ENCODE measurements around the gene AFF3. TPM values are rescaled to one million over a fixed set of nuclear protein-coding genes. Genes with fewer than 3 reads are reported as not detected.

AFF3 gene
- total RNA-seq, 1 experiment from 2014 or later: not detected

- BruUV-seq (replicated peaks): no TSS peak
- intact Hi-C loops (cut with micrococcal nuclease; ENCODE audit: unreplicated experiment): loop anchor here (5.0 to 10.0 kb wide), 2 partner anchors 268 to 420 kb away; no protein-coding TSS in a partner anchor
Measured at GRCh38 chr2:99822474-99823207, 319.7 kb downstream of the AFF3 start.

GRCh38 chr2:99821984-99822383, 320.4 kb downstream of the AFF3 start:
- no peak for TF ChIP-seq EZH2 (IDR thresholded peaks at IDR 0.05; ENCODE audit: low read depth)
- TF ChIP-seq CTCF (conservative IDR thresholded peaks at IDR 0.05): no peak
- ChIA-PET CTCF (no interaction called here), POLR2A (ENCODE audit: unreplicated experiment) (no interaction called here)
- Histone ChIP-seq H3K27me3 (ENCODE audit: insufficient read depth, low read depth) (peaks cover 85% of the 10 kb centered on the region), H3K4me2 (no peak overlapping the region), H3K4me1 (replicated peaks; ENCODE audit: insufficient read depth) (no peaks in the 10 kb centered on the region), H3K36me3 (ENCODE audit: low read depth) (no peaks in the 10 kb centered on the region), H3K27ac (no peak overlapping the region), H2AFZ (no peak overlapping the region), H3K79me2 (ENCODE audit: low read depth) (no peaks in the 10 kb centered on the region), H4K20me1 (ENCODE audit: insufficient read depth) (no peaks in the 10 kb centered on the region), H3K4me3 (no peak overlapping the region), H3K9me2 (ENCODE audit: insufficient read depth) (no peaks in the 10 kb centered on the region), H3K9me3 (ENCODE audit: insufficient read depth, low read depth) (no peaks in the 10 kb centered on the region), H3F3A (ENCODE audit: insufficient read depth, low read depth) (no peaks in the 10 kb centered on the region)
- intact Hi-C loops (cut with micrococcal nuclease; ENCODE audit: unreplicated experiment): loop anchor here (5.0 to 10.0 kb wide), 2 partner anchors 267 to 420 kb away; no protein-coding TSS in a partner anchor
- DNase-seq: no peak
- no TSS peak for BruUV-seq (replicated peaks)

More at GRCh38 chr2:99822474-99823207, 319.7 kb downstream of the AFF3 start:
- no peaks in the 10 kb centered on the region for H3K9me3 ChIP-seq (ENCODE audit: insufficient read depth, low read depth)
- no peaks in the 10 kb centered on the region for H3K36me3 ChIP-seq (ENCODE audit: low read depth)
- no peak overlapping the region for H3K4me2 ChIP-seq
- no peaks in the 10 kb centered on the region for H3F3A ChIP-seq (ENCODE audit: insufficient read depth, low read depth)
- no peak overlapping the region for H3K4me3 ChIP-seq
- no peaks in the 10 kb centered on the region for H3K9me2 ChIP-seq (ENCODE audit: insufficient read depth)
- H4K20me1 ChIP-seq (ENCODE audit: insufficient read depth): no peaks in the 10 kb centered on the region
- H3K27me3 ChIP-seq (ENCODE audit: insufficient read depth, low read depth): peaks cover 83% of the 10 kb centered on the region
- no peak for TF ChIP-seq CTCF (conservative IDR thresholded peaks at IDR 0.05)
- no peak overlapping the region for H2AFZ ChIP-seq
- ChIA-PET POLR2A (ENCODE audit: unreplicated experiment) (no interaction called here), CTCF (no interaction called here)
- H3K79me2 ChIP-seq (ENCODE audit: low read depth): no peaks in the 10 kb centered on the region
- DNase-seq: no peak
- H3K4me1 ChIP-seq (replicated peaks; ENCODE audit: insufficient read depth): no peaks in the 10 kb centered on the region
- no peak overlapping the region for H3K27ac ChIP-seq

- Histone ChIP-seq H2AFZ (no peak overlapping the region), H3K36me3 (ENCODE audit: low read depth) (no peaks in the 10 kb centered on the region), H3K79me2 (ENCODE audit: low read depth) (no peaks in the 10 kb centered on the region), H3K9me3 (ENCODE audit: insufficient read depth, low read depth) (no peaks in the 10 kb centered on the region), H4K20me1 (ENCODE audit: insufficient read depth) (no peaks in the 10 kb centered on the region), H3K27ac (no peak overlapping the region), H3K27me3 (ENCODE audit: insufficient read depth, low read depth) (peaks cover 85% of the 10 kb centered on the region), H3K4me2 (no peak overlapping the region), H3K9me2 (ENCODE audit: insufficient read depth) (no peaks in the 10 kb centered on the region), H3F3A (ENCODE audit: insufficient read depth, low read depth) (no peaks in the 10 kb centered on the region), H3K4me1 (replicated peaks; ENCODE audit: insufficient read depth) (no peaks in the 10 kb centered on the region), H3K4me3 (no peak overlapping the region)
- CTCF ChIA-PET: no interaction called here
- no TSS peak for BruUV-seq (replicated peaks)
- TF ChIP-seq EZH2 (IDR thresholded peaks at IDR 0.05; ENCODE audit: low read depth): no peak
- no peak for TF ChIP-seq CTCF (conservative IDR thresholded peaks at IDR 0.05)
- intact Hi-C loops (cut with micrococcal nuclease; ENCODE audit: unreplicated experiment): loop anchor here (5.0 to 10.0 kb wide), 2 partner anchors 267 to 421 kb away; no protein-coding TSS in a partner anchor
- DNase-seq: no peak
- POLR2A ChIA-PET (ENCODE audit: unreplicated experiment): no interaction called here
Measured at GRCh38 chr2:99821572-99821971, 320.8 kb downstream of the AFF3 start.

Measured in PC-9 (cell line).